Measurements from ENCODE around the gene BEST4. TPM values are rescaled to one million over a fixed set of nuclear protein-coding genes. Genes with fewer than 3 reads are reported as not detected.
"Not testable (repeated sequence)": the region's sequence is repeated elsewhere in the genome, so short reads cannot be mapped to it uniquely, and the experiment has no call there.

BEST4 gene
- polyA plus RNA-seq, 1 donor from 2014 or later: not detected

- no peaks in the 10 kb centered on the region for H4K20me1 ChIP-seq (ENCODE audit: insufficient read depth)
- no peaks in the 10 kb centered on the region for H3K9me2 ChIP-seq (ENCODE audit: insufficient read depth, low read length)
- H3K4me2 ChIP-seq (ENCODE audit: low read length): no peak overlapping the region
- H3K27me3 ChIP-seq (ENCODE audit: insufficient read depth, low read depth, low read length): no peaks in the 10 kb centered on the region
- no peak overlapping the region for H3K9ac ChIP-seq (ENCODE audit: low read length)
- H2AFZ ChIP-seq (ENCODE audit: low read depth, low read length): no peak overlapping the region
- H3F3A ChIP-seq (ENCODE audit: insufficient read depth, low read length, poor library complexity, severe bottlenecking): no peaks in the 10 kb centered on the region
- H3K27ac ChIP-seq (ENCODE audit: low read length): no peak overlapping the region
- no peak for TF ChIP-seq CTCF (IDR thresholded peaks at IDR 0.05; ENCODE audit: poor library complexity, severe bottlenecking)
- TF ChIP-seq TAF1 (IDR thresholded peaks at IDR 0.05; ENCODE audit: low read depth): no peak
- TF ChIP-seq RAD21 (conservative IDR thresholded peaks at IDR 0.05): no peak
- no peak for TF ChIP-seq EZH2 (IDR thresholded peaks at IDR 0.05; ENCODE audit: borderline replicate concordance, insufficient read depth, low read length, poor library complexity, severe bottlenecking)
- TF ChIP-seq MXI1 (conservative IDR thresholded peaks at IDR 0.05; ENCODE audit: poor library complexity, severe bottlenecking): no peak
- no peak for TF ChIP-seq SMC3 (conservative IDR thresholded peaks at IDR 0.05; ENCODE audit: poor library complexity)
- no peak for TF ChIP-seq POLR2AphosphoS5 (IDR thresholded peaks at IDR 0.05)
- no peak for TF ChIP-seq REST (IDR thresholded peaks at IDR 0.05; ENCODE audit: borderline replicate concordance)
- no peak overlapping the region for H3K4me3 ChIP-seq (ENCODE audit: low read length)
- H3K9me3 ChIP-seq (ENCODE audit: low read length): no peaks in the 10 kb centered on the region
- no peaks in the 10 kb centered on the region for H3K79me2 ChIP-seq (replicated peaks; ENCODE audit: insufficient read depth, low read length)
- no peaks in the 10 kb centered on the region for H3K36me3 ChIP-seq (ENCODE audit: insufficient read depth, low read length)
Observed at GRCh38 chr1:44826375-44827196, 38.6 kb upstream of the BEST4 start.

- not testable (repeated sequence) for H3K27ac ChIP-seq (ENCODE audit: low read length); H2AFZ ChIP-seq (ENCODE audit: low read depth, low read length); H3K9ac ChIP-seq (ENCODE audit: low read length); H3K79me2 ChIP-seq (replicated peaks; ENCODE audit: insufficient read depth, low read length); H3K36me3 ChIP-seq (ENCODE audit: insufficient read depth, low read length); H4K20me1 ChIP-seq (ENCODE audit: insufficient read depth); H3K4me2 ChIP-seq (ENCODE audit: low read length); H3K9me2 ChIP-seq (ENCODE audit: insufficient read depth, low read length); H3F3A ChIP-seq (ENCODE audit: insufficient read depth, low read length, poor library complexity, severe bottlenecking); H3K9me3 ChIP-seq (ENCODE audit: low read length); H3K4me3 ChIP-seq (ENCODE audit: low read length)
- peaks cover 11% of the 10 kb centered on the region for H3K27me3 ChIP-seq (ENCODE audit: insufficient read depth, low read depth, low read length)
Observed at GRCh38 chr1:44824392-44824791, 36.4 kb upstream of the BEST4 start.

Measured in neural cell (in vitro differentiated cells).